Liver (tissue), 3 donors: ENCODE results near the gene PTPN23.

Experiments used
- ATF3 ChIP-seq: IDR thresholded peaks from 2 replicates; pipeline ENCODE4 v1.6.1; 2016; ENCODE audit warnings: antibody characterized with exemption
- CTCF ChIP-seq: fragments of 150-350 bp; IDR thresholded peaks from 2 replicates; pipeline ENCODE4 v1.5.1; 2017; ENCODE audit warnings: improper control_type of control experiment, low read depth, low read length; ENCODE audit not compliant: missing input control
- EGR1 ChIP-seq, 2 donors: IDR thresholded peaks; 2 replicates each; pipeline ENCODE4 v1.6.1; 2016 to 2018; ENCODE audit warnings: antibody characterized with exemption in 2 of 2, low read depth in 2 of 2
- FOXA1 ChIP-seq: IDR thresholded peaks from 2 replicates; pipeline ENCODE4 v1.6.1; 2016; ENCODE audit warnings: antibody characterized with exemption
- HNF4G ChIP-seq: IDR thresholded peaks from 2 replicates; pipeline ENCODE4 v1.6.1; 2016; ENCODE audit warnings: antibody characterized with exemption
- JUND ChIP-seq, 2 donors: IDR thresholded peaks; 2 replicates each; pipeline ENCODE4 v1.6.1; 2016; ENCODE audit warnings: antibody characterized with exemption in 2 of 2
- MAX ChIP-seq: IDR thresholded peaks from 2 replicates; pipeline ENCODE4 v1.6.1; 2016; ENCODE audit warnings: antibody characterized with exemption
- RAD21 ChIP-seq, 2 donors: IDR thresholded peaks; 2 replicates each; pipeline ENCODE4 v1.6.1; 2016; ENCODE audit warnings: antibody characterized with exemption in 2 of 2, mild to moderate bottlenecking in 2 of 2
- REST ChIP-seq: IDR thresholded peaks from 2 replicates; pipeline ENCODE4 v1.6.1; 2016; ENCODE audit warnings: antibody characterized with exemption, mild to moderate bottlenecking
- SP1 ChIP-seq: IDR thresholded peaks from 2 replicates; pipeline ENCODE4 v1.6.1; 2018; ENCODE audit warnings: antibody characterized with exemption, mild to moderate bottlenecking
- TAF1 ChIP-seq: conservative IDR thresholded peaks from 2 replicates; pipeline ENCODE4 v1.6.1; 2016; ENCODE audit warnings: antibody characterized with exemption, mild to moderate bottlenecking
- YY1 ChIP-seq: IDR thresholded peaks from 2 replicates; pipeline ENCODE4 v1.6.1; 2016; ENCODE audit warnings: antibody characterized with exemption, mild to moderate bottlenecking
- donor health status: healthy.
- donor health status: healthy.

- TF ChIP-seq TAF1: no peak
- TF ChIP-seq CTCF: no peak
- no peak for TF ChIP-seq JUND (IDR thresholded peaks at IDR 0.05)
- no peak for TF ChIP-seq SP1
- no peak for TF ChIP-seq RAD21 (IDR thresholded peaks at IDR 0.05)
- TF ChIP-seq MAX: no peak
- TF ChIP-seq HNF4G: no peak
- no peak for TF ChIP-seq FOXA1
- TF ChIP-seq ATF3: no peak
- no peak for TF ChIP-seq YY1
- TF ChIP-seq REST: no peak
- TF ChIP-seq EGR1 (IDR thresholded peaks at IDR 0.05; ENCODE audit: low read depth in 2 of 2): no peak
Observed at GRCh38 chr3:47407237-47407636, 26.4 kb downstream of the PTPN23 start.
